HTR-8/SVneo (cell line): ENCODE measurements around the gene RNF10.
A peak's percentile ranks its signal among the peaks of the same experiment; 100 is the strongest.
"Not testable (repeated sequence)": the region's sequence is repeated elsewhere in the genome, so short reads cannot be mapped to it uniquely, and the experiment has no call there.

Source experiments
- DNase-seq: peaks from one replicate; pipeline ENCODE4 v3.0.0; 2011; ENCODE audit warnings: low spot score, mixed read lengths; ENCODE audit not compliant: insufficient read length
- FAIRE-seq: peaks from 2 replicates; lab custom pipeline; 2011; peaks lifted over from hg19 to GRCh38; lab: Jason Lieb, UNC

RNF10 gene

DNA sequence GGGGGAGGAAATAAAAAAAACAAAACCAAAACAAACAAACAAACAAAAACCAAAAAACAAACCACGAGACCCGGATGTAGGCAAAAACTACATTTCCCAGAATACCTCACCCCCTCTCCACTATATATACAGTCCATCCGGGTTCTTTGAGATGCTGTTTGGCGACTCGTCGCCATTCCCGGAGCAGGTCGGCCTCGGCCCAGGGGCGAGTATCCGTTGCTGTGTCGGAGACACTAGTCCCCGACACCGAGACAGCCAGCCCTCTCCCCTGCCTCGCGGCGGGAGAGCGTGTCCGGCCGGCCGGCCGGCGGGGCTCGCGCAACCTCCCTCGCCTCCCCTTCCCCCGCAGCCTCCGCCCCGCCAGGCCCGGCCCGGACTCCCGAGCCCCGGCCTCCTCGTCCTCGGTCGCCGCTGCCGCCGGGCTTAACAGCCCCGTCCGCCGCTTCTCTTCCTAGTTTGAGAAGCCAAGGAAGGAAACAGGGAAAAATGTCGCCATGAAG lies at the start of gene RNF10:
TSS of gene RNF10 (plus strand) at position 154 of the 500 bp plus-strand sequence. CDS start 456 bp downstream, outside the sequence.
- no peak for FAIRE-seq
- DNase-seq, result peak; percentile 86

- no peak for DNase-seq
- no peak for FAIRE-seq
Measured at GRCh38 chr12:120485961-120486881, 47.9 kb upstream of the RNF10 start.

DNA sequence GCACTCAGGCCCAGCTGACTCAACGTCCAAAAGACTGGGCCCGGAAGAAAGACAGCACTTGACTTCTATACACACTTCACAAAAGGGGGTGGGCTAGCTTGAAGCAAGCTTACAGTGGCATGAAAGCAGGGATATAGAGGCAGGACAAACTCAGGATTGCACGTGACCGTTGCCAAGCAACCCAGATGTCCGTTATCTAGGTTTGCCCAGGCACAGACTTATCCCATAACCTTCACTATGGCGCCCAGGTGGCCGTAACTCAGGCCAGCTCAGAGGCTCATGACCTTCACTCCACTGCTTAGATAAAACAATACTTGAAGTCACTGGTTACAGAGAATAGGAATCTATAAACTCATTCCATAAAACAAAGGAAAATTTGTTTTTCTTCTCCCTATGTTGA lies 46.6 kb upstream of the RNF10 start:
- not testable (repeated sequence) for FAIRE-seq, DNase-seq

- DNase-seq, result no peak
- FAIRE-seq, result no peak
Measured at GRCh38 chr12:120488057-120488640, 46.0 kb upstream of the RNF10 start.

DNA sequence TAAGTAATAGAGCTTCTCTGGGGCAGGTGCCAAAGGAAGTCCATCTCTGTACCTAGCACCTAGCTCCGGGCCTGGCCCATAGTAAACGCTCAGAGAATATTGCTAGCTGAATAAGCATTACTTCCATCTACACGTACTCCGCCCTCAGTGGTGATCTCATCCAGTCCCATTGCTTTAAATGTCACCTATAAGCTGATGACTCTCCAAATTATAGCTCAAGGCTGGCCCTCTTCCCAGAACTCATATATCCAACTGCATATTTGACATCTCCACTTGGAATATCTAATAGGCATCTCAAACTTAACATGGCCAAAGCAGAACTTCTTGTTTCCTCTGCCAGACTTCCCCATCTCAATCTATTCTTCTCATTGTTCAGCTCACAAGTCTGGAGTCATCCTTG lies 45.1 kb upstream of the RNF10 start:
- FAIRE-seq, result no peak

DNA sequence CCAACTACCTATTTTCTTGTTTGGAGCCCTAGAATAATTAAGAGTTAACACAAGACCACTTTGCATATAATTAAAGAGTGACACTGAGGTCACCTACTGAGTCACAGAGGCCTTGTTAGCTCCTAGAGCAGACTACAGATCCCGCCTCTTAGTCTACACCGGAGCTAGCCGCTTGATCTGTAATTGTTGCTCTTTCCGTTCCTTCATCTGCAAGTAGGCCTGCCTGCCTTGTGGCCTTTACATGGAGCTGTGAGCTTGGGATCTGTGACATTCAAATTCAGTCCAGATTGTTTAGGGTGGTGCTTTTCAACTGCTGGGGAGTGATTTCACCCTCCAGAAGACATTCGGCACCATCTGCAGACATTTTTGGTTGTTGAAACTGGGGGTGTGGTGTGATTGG lies 43.8 kb upstream of the RNF10 start:
- FAIRE-seq, result no peak

More for the DNA sequence above, 45.1 kb upstream of the RNF10 start:
- DNase-seq, result no peak

GRCh38 chr12:120490833-120491512 lies 43.2 kb upstream of the RNF10 start:
- DNase-seq (no peak), FAIRE-seq (no peak)

More for the DNA sequence above, 43.8 kb upstream of the RNF10 start:
- no peak for DNase-seq

DNA sequence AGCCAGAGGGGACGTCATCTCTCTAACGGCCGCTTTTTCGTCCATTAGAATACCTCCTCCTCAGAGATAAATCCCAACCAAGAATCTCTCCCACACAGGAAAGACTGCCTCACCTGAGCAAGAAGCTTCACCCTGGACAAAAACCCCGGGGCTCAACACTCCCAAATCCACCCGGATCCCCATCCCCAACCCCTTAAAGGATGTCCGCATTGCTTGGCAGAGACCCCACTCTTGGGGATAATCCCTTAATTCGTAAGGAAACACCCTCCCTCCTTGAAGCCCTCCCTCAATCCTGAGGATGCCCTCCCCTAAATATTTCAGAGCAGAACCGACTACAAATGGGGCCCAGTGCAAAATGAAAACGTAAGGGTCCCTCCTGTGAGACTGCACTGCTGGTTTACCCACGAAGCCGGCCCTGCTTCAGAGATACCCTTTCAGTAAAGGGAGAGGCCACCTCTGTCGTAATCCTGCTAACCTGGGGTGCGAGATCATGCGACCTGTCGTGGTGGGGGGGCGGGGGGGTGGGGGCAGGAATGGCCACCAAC lies 38.9 kb upstream of the RNF10 start:
- no peak for FAIRE-seq

DNA sequence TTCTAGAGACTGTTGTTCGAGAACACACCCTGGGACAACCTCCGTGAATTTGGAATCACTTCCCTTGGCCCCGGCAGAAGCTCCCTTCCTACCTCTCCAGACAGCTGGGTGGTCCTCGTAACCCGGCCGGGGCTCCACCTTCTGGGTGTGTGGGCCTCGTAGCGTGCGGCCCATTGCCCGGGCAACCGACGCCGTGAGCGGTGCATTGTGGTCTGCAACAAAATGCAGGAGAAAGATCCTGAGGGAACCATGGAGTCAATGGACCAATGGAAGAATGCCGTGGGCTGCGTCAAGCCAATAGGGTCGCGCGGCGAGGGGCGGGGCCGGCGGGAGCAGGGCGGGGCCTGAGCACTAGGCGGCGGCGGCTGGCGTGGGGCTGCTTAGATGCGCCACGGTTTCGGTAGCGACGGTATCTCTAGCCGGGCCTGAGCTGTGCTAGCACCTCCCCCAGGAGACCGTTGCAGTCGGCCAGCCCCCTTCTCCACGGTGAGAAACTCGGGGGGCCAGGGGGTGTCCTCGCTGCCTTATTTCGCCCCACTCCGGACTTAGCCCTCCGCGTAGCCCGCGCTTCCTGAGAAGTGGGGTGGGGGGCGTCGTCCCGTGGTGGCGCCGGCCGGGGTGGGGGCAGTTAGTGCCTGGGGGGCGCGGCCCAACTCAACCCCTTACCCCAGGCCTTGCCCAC lies 38.3 kb upstream of the RNF10 start, which contains the start of gene DYNLL1:
TSS of gene DYNLL1 (plus strand) at position 383 of the 682 bp plus-strand sequence. CDS start 309 bp downstream, outside the sequence.
- DNase-seq, result peak; percentile 96
- peak; percentile 93 for FAIRE-seq

More for the DNA sequence above, 38.9 kb upstream of the RNF10 start:
- peak; percentile 29 for DNase-seq

- no peak for FAIRE-seq
- DNase-seq, result peak; percentile 60
Measured at GRCh38 chr12:120496413-120497340, 37.5 kb upstream of the RNF10 start.

- DNase-seq, result no peak
- no peak for FAIRE-seq
Measured at GRCh38 chr12:120497524-120498150, 36.5 kb upstream of the RNF10 start.

- DNase-seq (no peak), FAIRE-seq (no peak)
Measured at GRCh38 chr12:120498870-120499515, 35.2 kb upstream of the RNF10 start.

DNA sequence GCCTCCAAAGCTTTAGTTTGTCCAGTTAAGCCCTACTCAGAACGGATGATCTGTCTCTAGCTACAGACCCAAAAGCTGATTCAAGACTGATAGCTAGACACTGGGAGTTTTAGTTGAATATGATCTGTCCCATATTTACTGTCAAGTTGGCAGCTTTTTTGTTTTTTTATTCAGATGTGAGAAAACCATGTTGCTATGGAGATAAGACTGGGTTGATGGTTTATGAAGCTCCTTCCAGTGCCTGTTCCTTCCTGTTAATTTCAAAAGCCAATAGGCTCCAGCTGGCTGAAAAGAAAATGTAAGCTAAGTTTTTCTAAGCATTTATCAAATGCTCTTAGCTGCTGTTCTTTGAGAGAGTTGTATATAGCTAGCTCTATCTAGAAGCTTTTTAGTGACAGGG lies 33.6 kb upstream of the RNF10 start:
- FAIRE-seq (no peak), DNase-seq (no peak)

GRCh38 chr12:120504587-120504986 lies 29.6 kb upstream of the RNF10 start:
- no peak for DNase-seq
- FAIRE-seq, result no peak

DNA sequence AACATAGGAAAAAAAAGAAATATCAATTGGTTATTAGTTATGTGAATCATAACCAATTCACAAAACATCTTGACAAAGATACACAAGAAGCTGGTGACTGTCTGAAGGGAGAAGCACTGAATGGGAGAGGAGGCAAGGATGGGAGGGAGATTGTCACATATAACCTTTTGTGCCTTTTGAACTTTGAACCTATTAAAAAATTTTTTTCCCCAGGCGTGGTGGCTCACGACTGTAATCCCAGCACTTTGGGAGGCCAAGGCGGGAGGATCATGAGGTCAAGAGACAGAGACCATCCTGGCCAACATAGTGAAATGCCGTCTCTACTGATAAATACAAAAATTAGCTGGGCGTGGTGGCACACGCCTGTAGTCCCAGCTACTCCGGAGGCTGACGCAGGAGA lies 25.6 kb upstream of the RNF10 start:
- FAIRE-seq (no peak), DNase-seq (no peak)

DNA sequence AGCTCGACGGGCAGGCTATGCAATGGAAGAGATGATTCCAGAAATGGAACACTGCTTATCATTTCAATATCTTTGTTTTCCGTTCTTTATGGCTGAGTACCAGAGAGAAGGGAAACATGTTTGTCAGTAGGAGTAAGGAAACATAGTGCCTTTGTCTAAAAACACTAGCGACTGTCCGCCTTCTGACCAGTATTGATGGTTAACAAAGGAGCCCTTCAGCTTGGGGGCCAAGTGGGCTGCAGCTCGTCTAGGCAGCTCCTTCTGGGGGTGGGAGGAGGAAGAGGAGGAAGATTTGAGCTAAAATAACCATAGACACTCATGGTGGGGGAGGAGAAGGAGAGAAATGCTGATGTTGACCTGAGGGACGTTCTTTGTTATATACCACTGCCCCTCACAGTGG lies 20.2 kb upstream of the RNF10 start:
- FAIRE-seq (no peak), DNase-seq (no peak)

DNA sequence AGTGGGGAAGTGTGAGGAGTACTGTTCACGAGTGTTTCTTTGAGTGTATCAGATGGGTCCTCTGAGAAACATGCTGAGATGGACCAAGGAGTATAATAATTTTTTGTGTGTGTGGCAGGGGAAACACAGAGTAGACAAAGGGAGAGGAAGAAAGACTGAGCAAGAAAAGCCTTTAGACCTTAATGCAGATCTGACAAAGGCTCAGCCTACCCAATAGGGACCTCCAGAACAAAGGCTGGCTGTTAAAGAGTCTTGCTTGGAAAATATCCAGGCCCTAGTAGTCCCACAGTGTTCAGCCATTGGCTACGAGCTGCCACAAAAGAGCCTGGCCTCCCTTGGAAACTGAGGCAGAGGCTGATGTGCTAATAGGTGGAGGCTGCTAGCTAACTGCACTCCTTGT lies 18.7 kb upstream of the RNF10 start:
- DNase-seq (no peak), FAIRE-seq (no peak)

DNA sequence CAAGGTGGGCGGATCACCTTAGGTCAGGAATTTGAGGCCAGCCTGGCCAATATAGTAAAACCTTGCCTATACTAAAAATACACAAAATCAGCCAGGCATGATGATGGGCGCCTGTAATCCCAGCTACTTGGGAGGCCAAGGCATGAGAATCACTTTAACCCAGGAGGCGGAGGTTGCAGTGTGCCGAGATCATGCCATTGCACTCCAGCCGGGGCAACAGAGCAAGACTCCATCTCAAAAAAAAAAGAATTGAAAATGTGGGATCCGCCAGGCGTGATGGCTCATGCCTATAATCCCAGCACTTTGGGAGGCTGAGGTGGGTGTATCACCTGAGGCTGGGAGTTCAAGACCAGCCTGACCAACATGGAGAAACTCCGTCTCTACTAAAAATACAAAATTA lies 14.8 kb upstream of the RNF10 start:
- not testable (repeated sequence) for FAIRE-seq, DNase-seq
